Mesenchymal stem cell (in vitro differentiated cells and primary cell): Measurements from ENCODE around the gene MTA2.

Source experiments
- DNase-seq: peaks from one replicate; pipeline ENCODE4 v3.0.0-alpha.2; 2013
- H2AFZ ChIP-seq: one replicate; pipeline ENCODE4 v1.6.1; 2013; ENCODE audit warnings: low read depth, mild to moderate bottlenecking, control low read depth, inconsistent platforms, low read length, moderate library complexity
- H2AK5ac ChIP-seq: 2 replicates; pipeline ENCODE4 v1.6.1; 2013; ENCODE audit warnings: low read length, moderate library complexity, mild to moderate bottlenecking, inconsistent platforms; ENCODE audit not compliant: severe bottlenecking
- H2BK120ac ChIP-seq: one replicate; pipeline ENCODE4 v1.6.1; 2013; ENCODE audit warnings: low read depth, mild to moderate bottlenecking, inconsistent platforms, low read length, moderate library complexity
- H2BK12ac ChIP-seq, 2 experiments: one replicate each; pipeline ENCODE4 v1.6.1; 2013; ENCODE audit warnings: inconsistent platforms in 2 of 2, low read length in 2 of 2, mild to moderate bottlenecking in 2 of 2, moderate library complexity in 2 of 2, control low read depth in 1 of 2
- H2BK15ac ChIP-seq: one replicate; pipeline ENCODE4 v1.6.1; 2013; ENCODE audit warnings: mild to moderate bottlenecking, low read depth, inconsistent platforms; ENCODE audit not compliant: poor library complexity, severe bottlenecking
- H2BK5ac ChIP-seq: 2 replicates; pipeline ENCODE4 v1.6.1; 2013; ENCODE audit warnings: low read depth, mild to moderate bottlenecking, low read length, control low read depth, inconsistent platforms; ENCODE audit not compliant: poor library complexity, severe bottlenecking
- H3K14ac ChIP-seq, 2 experiments: one replicate each; pipeline ENCODE4 v1.6.1; 2013; ENCODE audit warnings: inconsistent platforms in 2 of 2, low read length in 2 of 2, control low read depth in 1 of 2, mild to moderate bottlenecking in 1 of 2, moderate library complexity in 1 of 2
- H3K18ac ChIP-seq, 2 experiments: one replicate each; pipeline ENCODE4 v1.6.1; 2013; ENCODE audit warnings: inconsistent platforms in 2 of 2, low read length in 2 of 2, control low read depth in 1 of 2, low read depth in 1 of 2, mild to moderate bottlenecking in 1 of 2
- H3K23ac ChIP-seq, 2 experiments: one replicate each; pipeline ENCODE4 v1.6.1; 2013; ENCODE audit warnings: inconsistent platforms in 2 of 2, low read length in 2 of 2, mild to moderate bottlenecking in 2 of 2, moderate library complexity in 2 of 2, control low read depth in 1 of 2
- H3K27ac ChIP-seq: 2 replicates; pipeline ENCODE4 v1.5.1; 2013; ENCODE audit warnings: mild to moderate bottlenecking, moderate library complexity, low read length, control low read depth, inconsistent platforms; ENCODE audit not compliant: poor library complexity, severe bottlenecking
- H3K27me3 ChIP-seq, 2 experiments: 2 replicates each; pipeline versions ENCODE4 v1.6.1 to v1.7.0; 2013; ENCODE audit warnings: low read length in 2 of 2, mild to moderate bottlenecking in 2 of 2, moderate library complexity in 2 of 2, control low read depth in 1 of 2, inconsistent platforms in 1 of 2; ENCODE audit not compliant: control insufficient read depth in 1 of 2, insufficient read depth in 1 of 2
- H3K36me3 ChIP-seq, 2 experiments: 2 replicates each; pipeline versions ENCODE4 v1.6.1 to v1.7.0; 2013; ENCODE audit warnings: low read length in 2 of 2, control low read depth in 1 of 2, inconsistent platforms in 1 of 2, low read depth in 1 of 2, mild to moderate bottlenecking in 1 of 2; ENCODE audit not compliant: insufficient read depth in 2 of 2, control insufficient read depth in 1 of 2
- H3K4ac ChIP-seq, 2 experiments: one replicate each; pipeline ENCODE4 v1.6.1; 2013; ENCODE audit warnings: inconsistent platforms in 2 of 2, low read length in 2 of 2, mild to moderate bottlenecking in 2 of 2, moderate library complexity in 2 of 2, control low read depth in 1 of 2, low read depth in 1 of 2
- H3K4me1 ChIP-seq: 2 replicates; pipeline ENCODE4 v1.6.1; 2013; ENCODE audit warnings: low read depth, low read length, control low read depth; ENCODE audit not compliant: control insufficient read depth, insufficient read depth
- H3K4me2 ChIP-seq: 2 replicates; pipeline ENCODE4 v1.6.1; 2013; ENCODE audit warnings: low read length, mild to moderate bottlenecking, inconsistent platforms; ENCODE audit not compliant: poor library complexity, severe bottlenecking
- H3K4me3 ChIP-seq, 2 experiments: 2 replicates each; pipeline versions ENCODE4 v1.5.1 to v1.7.0; 2013; ENCODE audit warnings: low read length in 2 of 2, mild to moderate bottlenecking in 2 of 2, control low read depth in 1 of 2, low read depth in 1 of 2; ENCODE audit not compliant: insufficient read depth in 1 of 2
- H3K79me1 ChIP-seq: replicated peaks from 2 replicates; pipeline ENCODE4 v1.6.1; 2013; ENCODE audit warnings: mild to moderate bottlenecking, control low read depth, low read length, inconsistent platforms; ENCODE audit not compliant: poor library complexity, severe bottlenecking
- H3K9ac ChIP-seq: 2 replicates; pipeline ENCODE4 v1.7.0; 2013; ENCODE audit warnings: mild to moderate bottlenecking, low read length, moderate library complexity
- H3K9me3 ChIP-seq: 2 replicates; pipeline ENCODE4 v1.7.0; 2013; ENCODE audit warnings: mild to moderate bottlenecking, low read length; ENCODE audit not compliant: control insufficient read depth
- H4K8ac ChIP-seq: one replicate; pipeline ENCODE4 v1.6.1; 2013; ENCODE audit warnings: inconsistent platforms, mild to moderate bottlenecking, low read length, moderate library complexity
- H4K91ac ChIP-seq: one replicate; pipeline ENCODE4 v1.6.1; 2013; ENCODE audit warnings: mild to moderate bottlenecking, low read length, inconsistent platforms
- WGBS: methylation state at CpG from one replicate; pipeline ENCODE4 v1.1.7; 2013; ENCODE audit warnings: mixed read lengths; 5-methylcytosine and 5-hydroxymethylcytosine counted together

Gene MTA2

DNA sequence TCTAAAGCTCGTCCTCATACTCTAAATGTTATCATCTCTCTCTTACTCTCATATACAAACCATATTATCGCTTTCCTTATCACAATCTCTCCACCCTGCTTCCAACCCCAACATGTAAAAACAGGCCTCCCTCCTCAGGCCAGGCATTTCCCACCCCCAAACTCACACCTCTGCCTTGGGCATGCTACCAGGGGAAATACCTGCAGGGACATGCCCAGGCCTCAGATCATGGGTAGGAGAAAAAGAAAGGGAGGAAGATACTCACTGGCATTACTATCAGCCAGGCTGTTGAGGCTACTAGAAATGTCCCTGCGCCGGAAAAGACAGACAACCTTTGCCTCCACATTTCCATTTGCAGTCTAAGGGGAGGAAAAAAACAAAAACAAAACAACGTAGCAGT is 1.8 kb downstream of the MTA2 start:
- H3K4me1 ChIP-seq = peaks cover 16% of the 10 kb centered on the region

DNA sequence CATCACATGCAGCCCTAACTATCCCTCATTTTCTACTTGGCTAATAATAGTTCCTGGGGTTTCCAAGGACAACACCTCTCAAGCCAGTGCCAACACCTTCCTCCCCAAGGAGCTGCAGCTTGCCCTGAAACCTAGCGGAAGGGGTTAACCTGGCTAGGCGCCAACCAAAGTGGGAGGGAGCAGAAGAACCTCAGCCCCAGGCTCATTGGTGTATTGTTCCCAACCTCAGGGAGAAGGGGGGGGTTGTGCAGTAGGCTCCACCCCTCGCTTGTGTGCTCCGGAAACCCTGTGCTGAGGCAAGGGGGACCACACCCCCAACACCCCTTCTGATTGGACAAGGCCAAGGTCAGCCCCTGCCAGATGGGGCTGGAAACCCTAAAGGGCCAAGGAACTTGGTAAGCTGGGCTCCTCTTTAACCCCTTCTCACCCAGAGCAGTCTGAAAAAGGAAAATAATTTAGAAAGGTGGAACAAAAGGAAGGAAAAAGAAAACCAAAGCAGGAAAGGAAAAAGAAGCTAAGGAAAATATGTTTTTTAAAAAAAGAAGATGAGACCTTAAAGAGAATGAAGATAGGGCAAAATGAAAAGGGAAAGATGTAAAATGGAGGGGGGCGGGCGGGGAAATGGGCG is 2.5 kb downstream of the MTA2 start:
- 54% methylated on average over 5 of the region's 7 CpGs for WGBS
- no peak overlapping the region for H3K23ac ChIP-seq
- no peak overlapping the region for H2AFZ ChIP-seq
- H3K4me3 ChIP-seq = peak overlapping the region in 1 of 2 experiments; percentile 93
- no peak overlapping the region for H4K91ac ChIP-seq
- no peaks in the 10 kb centered on the region for H3K27me3 ChIP-seq
- peaks cover 14% of the 10 kb centered on the region for H3K4me1 ChIP-seq
- H3K4me2 ChIP-seq = peak overlapping the region; percentile 78
- no peak overlapping the region for H2BK120ac ChIP-seq
- H3K79me1 ChIP-seq = peaks cover 17% of the 10 kb centered on the region
- H3K27ac ChIP-seq = peak overlapping the region; percentile 24
- no peak overlapping the region for H3K18ac ChIP-seq
- no peak overlapping the region for H2BK15ac ChIP-seq
- H2BK5ac ChIP-seq = no peak overlapping the region
- H3K14ac ChIP-seq = no peak overlapping the region
- no peaks in the 10 kb centered on the region for H3K9me3 ChIP-seq
- peak; percentile 99 for DNase-seq
- H3K9ac ChIP-seq = peak overlapping the region; percentile 97
- no peak overlapping the region for H2AK5ac ChIP-seq
- peaks cover 59 to 62% of the 10 kb centered on the region in 2 experiments for H3K36me3 ChIP-seq
- no peak overlapping the region for H2BK12ac ChIP-seq
- H4K8ac ChIP-seq = no peak overlapping the region
- H3K4ac ChIP-seq = no peak overlapping the region

More for the DNA sequence above, 1.8 kb downstream of the MTA2 start:
- Histone ChIP-seq H3K9me3 (no peaks in the 10 kb centered on the region), H3K36me3 (peaks cover 54 to 61% of the 10 kb centered on the region in 2 experiments), H2BK120ac (no peak overlapping the region), H3K4ac (peak overlapping the region; percentile 10 to 78), H3K27me3 (no peaks in the 10 kb centered on the region), H2AK5ac (peak overlapping the region; percentile 3), H2BK15ac (no peak overlapping the region), H3K4me2 (peak overlapping the region; percentile 78), H2AFZ (no peak overlapping the region), H4K8ac (no peak overlapping the region), H3K4me3 (peak overlapping the region; percentile 37 to 93), H2BK5ac (no peak overlapping the region), H3K27ac (peak overlapping the region; percentile 24), H3K14ac (peak overlapping the region in 1 of 2 experiments; percentile 66), H4K91ac (no peak overlapping the region), H3K18ac (peak overlapping the region in 1 of 2 experiments; percentile 2), H3K79me1 (peaks cover 17% of the 10 kb centered on the region), H3K9ac (peak overlapping the region; percentile 97), H2BK12ac (peak overlapping the region in 1 of 2 experiments; percentile 61), H3K23ac (no peak overlapping the region)
- 49% methylated on average over 5 of the region's 5 CpGs for WGBS
- DNase-seq = no peak

DNA sequence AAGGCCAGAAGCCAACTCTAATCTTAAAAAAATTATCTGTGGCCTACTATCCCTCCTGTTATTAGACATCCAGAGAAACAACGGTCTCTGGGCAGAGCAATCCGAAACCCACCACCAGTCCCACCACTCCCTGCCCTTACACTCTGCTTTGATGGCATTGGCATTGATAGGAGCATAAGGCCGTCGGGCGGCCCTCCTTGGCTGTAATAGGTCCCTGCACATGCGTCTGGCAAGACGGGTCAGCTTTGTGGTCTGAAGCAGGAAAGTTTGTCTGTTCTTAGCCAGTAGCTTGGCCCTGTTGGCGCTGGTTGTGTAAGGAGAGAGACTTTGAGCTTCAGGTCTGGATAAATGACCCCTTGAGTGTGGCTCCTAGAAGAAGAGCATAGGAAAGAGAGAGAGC is 6.5 kb downstream of the MTA2 start:
- Histone ChIP-seq H4K8ac (no peak overlapping the region), H3K4ac (no peak overlapping the region), H3K36me3 (peaks cover 61 to 68% of the 10 kb centered on the region in 2 experiments), H3K27ac (no peak overlapping the region), H3K4me3 (no peak overlapping the region), H4K91ac (no peak overlapping the region), H3K9me3 (no peaks in the 10 kb centered on the region), H3K27me3 (no peaks in the 10 kb centered on the region), H2AK5ac (no peak overlapping the region), H2BK5ac (no peak overlapping the region), H3K23ac (no peak overlapping the region), H2BK12ac (no peak overlapping the region), H3K9ac (peak overlapping the region; percentile 28), H3K4me1 (peaks cover 18% of the 10 kb centered on the region), H2BK15ac (no peak overlapping the region), H3K14ac (no peak overlapping the region), H3K18ac (no peak overlapping the region), H3K4me2 (no peak overlapping the region), H2BK120ac (no peak overlapping the region), H2AFZ (no peak overlapping the region), H3K79me1 (peaks cover 19% of the 10 kb centered on the region)
- WGBS = 97% methylated on average over 8 of the region's 8 CpGs
- DNase-seq = no peak

DNA sequence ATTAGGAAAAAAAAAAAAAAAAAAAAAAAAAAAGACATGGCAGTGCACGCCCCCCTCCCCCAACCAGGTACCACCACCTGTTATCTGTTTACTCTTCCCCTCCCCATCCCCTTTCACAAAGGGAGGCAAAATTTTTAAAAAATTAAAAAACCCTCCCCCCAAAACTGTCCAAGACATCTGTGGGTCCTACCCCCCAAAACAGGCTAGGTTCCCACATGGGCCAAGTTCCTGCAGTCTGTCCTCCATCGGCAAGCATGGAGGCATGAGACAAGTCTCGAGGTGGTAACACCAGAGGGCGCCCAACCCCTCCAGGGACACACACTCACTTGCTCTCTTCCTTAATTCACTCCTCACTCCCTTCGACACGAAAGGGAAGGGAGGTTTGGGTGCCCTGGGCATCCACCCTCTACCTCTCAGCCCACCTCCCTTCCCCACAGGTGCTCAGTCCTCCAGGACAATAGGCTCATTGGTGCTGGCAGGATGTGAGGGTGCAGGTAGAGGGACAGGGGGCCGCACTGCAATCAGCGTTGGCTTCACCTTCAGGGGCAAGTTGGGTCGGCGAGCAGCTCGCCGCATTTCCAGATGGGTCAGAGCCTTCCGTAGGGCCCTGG is 8.1 kb downstream of the MTA2 start:
- H3K79me1 ChIP-seq = peaks cover 26% of the 10 kb centered on the region
- no peak overlapping the region for H2AFZ ChIP-seq
- H2BK12ac ChIP-seq = no peak overlapping the region
- WGBS = 72% methylated on average over 11 of the region's 13 CpGs
- no peak overlapping the region for H3K23ac ChIP-seq
- no peak overlapping the region for H3K14ac ChIP-seq
- H3K9ac ChIP-seq = peak overlapping the region; percentile 20
- no peaks in the 10 kb centered on the region for H3K9me3 ChIP-seq
- H2BK5ac ChIP-seq = no peak overlapping the region
- H2BK120ac ChIP-seq = no peak overlapping the region
- H3K27me3 ChIP-seq = no peaks in the 10 kb centered on the region
- peaks cover 15% of the 10 kb centered on the region for H3K4me1 ChIP-seq
- no peak overlapping the region for H4K91ac ChIP-seq
- no peak overlapping the region for H2BK15ac ChIP-seq
- H4K8ac ChIP-seq = no peak overlapping the region
- no peak overlapping the region for H3K4ac ChIP-seq
- H3K36me3 ChIP-seq = peaks cover 59 to 60% of the 10 kb centered on the region in 2 experiments
- no peak overlapping the region for H3K18ac ChIP-seq
- no peak overlapping the region for H3K4me3 ChIP-seq
- H2AK5ac ChIP-seq = no peak overlapping the region
- H3K27ac ChIP-seq = no peak overlapping the region
- H3K4me2 ChIP-seq = no peak overlapping the region
- DNase-seq = peak; percentile 77
